ENCODE results near the gene MBTPS2.

The MBTPS2 gene

GRCh38 chrX:21840193-21840545 is 752 bp downstream of the MBTPS2 start:
- Mint-ChIP-seq H3K9me3 (no peaks in the 10 kb centered on the region), H3K4me1 (peaks cover 5% of the 10 kb centered on the region), H3K36me3 (ENCODE audit: low read depth) (peaks cover 7% of the 10 kb centered on the region), H3K4me3 (peak overlapping the region; percentile 92), H3K27ac (peak overlapping the region; percentile 27), H3K27me3 (ENCODE audit: low read depth, poor library complexity) (no peaks in the 10 kb centered on the region)
- TF ChIP-seq CTCF (IDR thresholded peaks at IDR 0.05) = no peak
- DNase-seq = no peak

- no peak for TF ChIP-seq CTCF (IDR thresholded peaks at IDR 0.05)
- H3K27ac Mint-ChIP-seq = no peak overlapping the region
- no peaks in the 10 kb centered on the region for H3K27me3 Mint-ChIP-seq (ENCODE audit: low read depth, poor library complexity)
- DNase-seq = no peak
- peaks cover 5% of the 10 kb centered on the region for H3K4me1 Mint-ChIP-seq
- no peak overlapping the region for H3K4me3 Mint-ChIP-seq
- no peaks in the 10 kb centered on the region for H3K9me3 Mint-ChIP-seq
- peaks cover 15% of the 10 kb centered on the region for H3K36me3 Mint-ChIP-seq (ENCODE audit: low read depth)
Measured at GRCh38 chrX:21843179-21843578, 3.8 kb downstream of the MBTPS2 start.

- Mint-ChIP-seq H3K27ac (no peak overlapping the region), H3K4me1 (peaks cover 5% of the 10 kb centered on the region)
Measured at GRCh38 chrX:21845096-21845495, 5.7 kb downstream of the MBTPS2 start.

GRCh38 chrX:21847342-21847741 is 7.9 kb downstream of the MBTPS2 start:
- no peak for TF ChIP-seq CTCF (IDR thresholded peaks at IDR 0.05)
- Mint-ChIP-seq H3K9me3 (no peaks in the 10 kb centered on the region), H3K4me1 (no peaks in the 10 kb centered on the region), H3K4me3 (no peak overlapping the region), H3K27ac (no peak overlapping the region), H3K36me3 (ENCODE audit: low read depth) (peaks cover 22% of the 10 kb centered on the region), H3K27me3 (ENCODE audit: low read depth, poor library complexity) (no peaks in the 10 kb centered on the region)
- no peak for DNase-seq

More at GRCh38 chrX:21845096-21845495, 5.7 kb downstream of the MBTPS2 start:
- no peak for TF ChIP-seq CTCF (IDR thresholded peaks at IDR 0.05)
- no peak overlapping the region for H3K4me3 Mint-ChIP-seq
- peaks cover 22% of the 10 kb centered on the region for H3K36me3 Mint-ChIP-seq (ENCODE audit: low read depth)
- no peaks in the 10 kb centered on the region for H3K27me3 Mint-ChIP-seq (ENCODE audit: low read depth, poor library complexity)
- no peak for DNase-seq
- no peaks in the 10 kb centered on the region for H3K9me3 Mint-ChIP-seq

GRCh38 chrX:21853578-21853977 is 14.2 kb downstream of the MBTPS2 start:
- Mint-ChIP-seq H3K4me1 (no peaks in the 10 kb centered on the region), H3K4me3 (no peak overlapping the region), H3K9me3 (peaks cover 4% of the 10 kb centered on the region), H3K27me3 (ENCODE audit: low read depth, poor library complexity) (no peaks in the 10 kb centered on the region), H3K36me3 (ENCODE audit: low read depth) (peaks cover 52% of the 10 kb centered on the region), H3K27ac (no peak overlapping the region)
- no peak for TF ChIP-seq CTCF (IDR thresholded peaks at IDR 0.05)
- DNase-seq = no peak

GRCh38 chrX:21855937-21856415 is 16.6 kb downstream of the MBTPS2 start, which contains the start of gene YY2:
Gene YY2 (plus strand): TSS chrX:21855987. CDS start chrX:21856485, 498 bp downstream.
- Mint-ChIP-seq H3K9me3 (peaks cover 4% of the 10 kb centered on the region), H3K36me3 (ENCODE audit: low read depth) (peaks cover 46% of the 10 kb centered on the region), H3K4me3 (no peak within 1 kb of the TSS), H3K27ac (no peak within 1 kb of the TSS), H3K4me1 (no peaks in the 10 kb centered on the region), H3K27me3 (ENCODE audit: low read depth, poor library complexity) (no peaks in the 10 kb centered on the region)
- DNase-seq = no peak
- no peak for TF ChIP-seq CTCF (IDR thresholded peaks at IDR 0.05)
